Astrocyte of the cerebellum (primary cell): ENCODE measurements around the gene TTLL9.
A peak's percentile ranks its signal among the peaks of the same experiment; 100 is the strongest.

ENCODE experiments used
- DNase-seq: peaks from one replicate; pipeline ENCODE4 v3.0.0-alpha.2; 2011; ENCODE audit warnings: low read depth
- H3K4me3 ChIP-seq: 2 replicates; pipeline ENCODE4 v1.5.1; 2011; ENCODE audit warnings: mild to moderate bottlenecking, low read depth, low read length, moderate library complexity
- CTCF ChIP-seq: IDR thresholded peaks from 2 replicates; pipeline ENCODE4 v1.5.1; 2012; ENCODE audit warnings: low read length, low read depth, moderate library complexity, mild to moderate bottlenecking; ENCODE audit errors: missing control alignments
- in situ Hi-C: cut with HindIII; loops from 2 replicates; pipeline ENCODE4 v1.10.0; 2017; ENCODE audit warnings: low sequenced_read_pairs

The TTLL9 gene

GRCh38 chr20:31943052-31943471 lies 72.6 kb downstream of the TTLL9 start:
- no peak for TF ChIP-seq CTCF
- no peak for DNase-seq
- no peak overlapping the region for H3K4me3 ChIP-seq
- in situ Hi-C loops = loop anchor here (5.0 to 10.0 kb wide), 2 partner anchors 61 to 88 kb away; no protein-coding TSS in a partner anchor

- no peak for DNase-seq
- in situ Hi-C loops = loop anchor here (10.0 kb wide), 1 partner anchor 91 kb away; no protein-coding TSS in a partner anchor
- no peak for TF ChIP-seq CTCF
- H3K4me3 ChIP-seq = no peak overlapping the region
Observed at GRCh38 chr20:31945319-31945718, 74.9 kb downstream of the TTLL9 start.

- in situ Hi-C loops = loop anchor here (10.0 kb wide), 1 partner anchor 91 kb away; no protein-coding TSS in a partner anchor
- TF ChIP-seq CTCF = peak; percentile 14
- no peak overlapping the region for H3K4me3 ChIP-seq
- peak; percentile 72 for DNase-seq
Observed at GRCh38 chr20:31945785-31946184, 75.4 kb downstream of the TTLL9 start.

- no peak overlapping the region for H3K4me3 ChIP-seq
- TF ChIP-seq CTCF = no peak
- no peak for DNase-seq
- in situ Hi-C loops = loop anchor here (10.0 kb wide), 1 partner anchor 93 kb away; no protein-coding TSS in a partner anchor
Observed at GRCh38 chr20:31948008-31948407, 77.6 kb downstream of the TTLL9 start.

- DNase-seq = no peak
- in situ Hi-C loops = loop anchor here (10.0 kb wide), 1 partner anchor 95 kb away; no protein-coding TSS in a partner anchor
- H3K4me3 ChIP-seq = no peak overlapping the region
- TF ChIP-seq CTCF = no peak
Observed at GRCh38 chr20:31949877-31950646, 79.6 kb downstream of the TTLL9 start.

GRCh38 chr20:31951203-31951529 lies 80.7 kb downstream of the TTLL9 start:
- H3K4me3 ChIP-seq = peak overlapping the region; percentile 76
- no peak for TF ChIP-seq CTCF
- DNase-seq = no peak
- in situ Hi-C loops = no loop called here
